ENCODE measurements around the gene INSIG1.

The INSIG1 gene

GRCh38 chr7:155326385-155326784 is 28.7 kb downstream of the INSIG1 start:
- H3K36me3 Mint-ChIP-seq (ENCODE audit: low read depth) = no peaks in the 10 kb centered on the region
- H3K4me3 Mint-ChIP-seq = no peak overlapping the region
- no peak overlapping the region for H3K27ac Mint-ChIP-seq
- no peaks in the 10 kb centered on the region for H3K4me1 Mint-ChIP-seq (ENCODE audit: low read depth)
- peaks cover 23% of the 10 kb centered on the region for H3K9me3 Mint-ChIP-seq
- peaks cover 16% of the 10 kb centered on the region for H3K27me3 Mint-ChIP-seq (ENCODE audit: low read depth)
- DNase-seq (ENCODE audit: low spot score) = no peak

DNA sequence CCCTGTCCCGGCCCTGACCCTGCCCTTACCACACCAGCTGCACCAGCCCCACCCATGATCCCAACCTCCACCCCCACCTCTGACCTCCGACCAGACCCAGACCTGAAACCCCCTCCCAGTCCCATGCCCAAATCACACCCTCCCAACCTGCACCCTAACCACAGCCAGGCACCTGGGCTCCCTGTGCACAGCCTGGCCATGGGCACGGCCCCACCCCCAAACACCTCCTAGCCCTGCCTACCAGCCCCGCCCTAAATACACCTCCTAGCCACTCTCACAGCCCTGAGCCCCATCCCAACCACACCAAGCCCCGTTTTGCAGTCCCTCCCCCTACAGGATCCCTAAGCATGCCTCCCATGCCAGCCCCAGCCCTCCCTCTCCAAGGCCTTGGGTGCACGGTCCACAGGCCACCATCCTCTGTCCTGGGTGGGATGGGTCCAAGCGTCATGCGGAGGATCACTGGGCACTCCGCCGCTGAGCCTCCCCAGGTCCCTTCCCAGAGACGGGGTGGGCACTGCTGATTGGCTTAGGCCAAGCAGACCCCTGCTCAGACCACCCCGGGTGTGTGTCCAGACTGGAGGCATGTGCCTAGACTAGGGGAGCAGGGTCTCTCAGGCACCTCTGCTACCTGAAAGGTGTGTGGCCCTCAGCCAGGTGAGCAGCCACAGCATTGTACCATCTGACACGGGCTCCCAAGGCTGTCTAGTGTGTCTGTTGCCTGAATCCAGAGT is 30.1 kb downstream of the INSIG1 start:
- no peak for DNase-seq (ENCODE audit: low spot score)
- peaks cover 21% of the 10 kb centered on the region for H3K27me3 Mint-ChIP-seq (ENCODE audit: low read depth)
- peaks cover 23% of the 10 kb centered on the region for H3K9me3 Mint-ChIP-seq
- no peaks in the 10 kb centered on the region for H3K36me3 Mint-ChIP-seq (ENCODE audit: low read depth)
- H3K4me1 Mint-ChIP-seq (ENCODE audit: low read depth) = no peaks in the 10 kb centered on the region
- no peak overlapping the region for H3K4me3 Mint-ChIP-seq
- H3K27ac Mint-ChIP-seq = peak overlapping the region; percentile 31

DNA sequence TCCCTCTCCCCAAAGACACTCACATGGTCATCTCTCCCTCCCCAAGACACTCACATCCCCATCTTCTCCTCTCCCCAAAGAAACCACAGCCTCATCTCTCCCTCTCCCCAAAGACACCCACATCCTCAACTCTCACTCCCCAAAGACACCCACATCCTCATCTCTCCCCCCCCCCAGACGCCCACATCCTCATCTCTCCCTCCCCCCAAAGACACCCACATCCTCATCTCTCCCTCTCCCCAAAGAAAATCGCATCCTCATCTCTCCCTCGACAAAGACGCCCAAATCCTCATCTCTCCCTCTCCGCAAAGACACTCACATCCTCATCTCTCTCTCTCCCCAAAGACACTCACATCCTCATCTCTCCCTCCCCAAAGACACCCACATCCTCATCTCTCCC is 31.5 kb downstream of the INSIG1 start:
- Mint-ChIP-seq H3K4me3 (no peak overlapping the region), H3K4me1 (ENCODE audit: low read depth) (no peaks in the 10 kb centered on the region), H3K9me3 (peaks cover 12% of the 10 kb centered on the region), H3K27ac (no peak overlapping the region), H3K27me3 (ENCODE audit: low read depth) (peaks cover 12% of the 10 kb centered on the region), H3K36me3 (ENCODE audit: low read depth) (no peaks in the 10 kb centered on the region)
- no peak for DNase-seq (ENCODE audit: low spot score)

DNA sequence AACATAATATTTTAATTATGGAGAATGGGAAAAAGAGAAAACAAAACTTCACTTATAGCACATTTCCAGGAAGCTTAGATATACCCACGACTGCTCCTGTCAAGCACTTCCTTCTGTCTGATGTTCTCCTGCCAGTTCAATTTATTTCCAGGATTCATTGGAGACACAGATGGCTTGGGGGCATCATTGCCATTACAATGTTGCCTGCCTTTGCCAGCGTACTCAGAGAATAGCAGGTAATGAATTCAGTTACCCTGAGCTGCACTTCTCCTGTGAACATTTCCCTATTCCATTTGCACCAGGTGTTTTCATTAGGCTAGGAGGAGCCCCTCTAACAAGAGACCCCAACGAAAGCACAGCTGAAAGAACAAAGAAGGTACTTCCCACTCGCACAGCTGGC is 33.7 kb downstream of the INSIG1 start:
- no peaks in the 10 kb centered on the region for H3K36me3 Mint-ChIP-seq (ENCODE audit: low read depth)
- H3K9me3 Mint-ChIP-seq = peaks cover 5% of the 10 kb centered on the region
- DNase-seq (ENCODE audit: low spot score) = no peak
- no peak overlapping the region for H3K27ac Mint-ChIP-seq
- H3K4me1 Mint-ChIP-seq (ENCODE audit: low read depth) = no peaks in the 10 kb centered on the region
- H3K27me3 Mint-ChIP-seq (ENCODE audit: low read depth) = peaks cover 6% of the 10 kb centered on the region
- H3K4me3 Mint-ChIP-seq = no peak overlapping the region

DNA sequence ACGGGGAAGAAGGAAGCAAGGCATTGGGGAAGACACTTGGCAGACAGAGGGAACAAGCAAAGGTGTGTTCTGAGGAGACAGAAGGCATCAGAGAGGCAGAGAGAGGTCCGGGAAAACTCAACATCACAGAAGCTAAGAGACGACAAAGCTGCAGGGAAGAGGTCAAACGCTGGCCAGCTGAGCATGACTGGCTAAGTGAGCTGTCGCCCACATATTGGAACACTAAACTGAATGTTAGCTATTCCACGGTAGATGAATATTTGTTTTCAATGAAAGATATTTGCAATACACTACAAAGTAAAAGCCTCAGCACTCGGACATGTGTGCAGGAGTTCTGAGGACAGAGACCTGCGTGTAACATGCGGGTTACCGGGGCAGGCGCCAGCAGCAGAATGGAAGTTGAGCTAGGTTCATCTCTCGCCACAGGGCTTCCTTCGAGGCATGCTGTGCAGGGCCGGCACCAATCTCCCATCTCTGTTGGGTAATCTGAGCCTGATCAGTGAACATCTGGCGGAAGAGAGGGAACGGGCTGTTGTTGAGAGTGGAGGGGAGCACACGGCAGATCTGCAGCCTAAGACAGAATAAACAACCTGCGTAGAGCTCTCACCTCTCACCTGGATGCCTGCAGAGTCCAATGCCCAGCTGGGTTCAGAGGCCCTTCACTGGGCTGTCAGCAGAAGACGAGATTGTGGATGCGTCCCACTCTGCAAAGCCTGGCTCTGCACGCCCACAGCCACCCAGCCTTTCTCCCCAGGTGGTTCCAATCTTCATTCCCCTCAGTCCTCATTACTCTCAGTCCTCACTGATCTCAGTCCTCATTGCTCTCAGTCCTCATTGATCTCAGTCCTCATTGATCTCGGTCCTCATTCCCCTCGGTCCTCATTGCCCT is 35.9 kb downstream of the INSIG1 start:
- no peak overlapping the region for H3K4me3 Mint-ChIP-seq
- peaks cover 6% of the 10 kb centered on the region for H3K27me3 Mint-ChIP-seq (ENCODE audit: low read depth)
- DNase-seq (ENCODE audit: low spot score) = no peak
- no peaks in the 10 kb centered on the region for H3K9me3 Mint-ChIP-seq
- H3K4me1 Mint-ChIP-seq (ENCODE audit: low read depth) = no peaks in the 10 kb centered on the region
- no peaks in the 10 kb centered on the region for H3K36me3 Mint-ChIP-seq (ENCODE audit: low read depth)
- H3K27ac Mint-ChIP-seq = no peak overlapping the region

DNA sequence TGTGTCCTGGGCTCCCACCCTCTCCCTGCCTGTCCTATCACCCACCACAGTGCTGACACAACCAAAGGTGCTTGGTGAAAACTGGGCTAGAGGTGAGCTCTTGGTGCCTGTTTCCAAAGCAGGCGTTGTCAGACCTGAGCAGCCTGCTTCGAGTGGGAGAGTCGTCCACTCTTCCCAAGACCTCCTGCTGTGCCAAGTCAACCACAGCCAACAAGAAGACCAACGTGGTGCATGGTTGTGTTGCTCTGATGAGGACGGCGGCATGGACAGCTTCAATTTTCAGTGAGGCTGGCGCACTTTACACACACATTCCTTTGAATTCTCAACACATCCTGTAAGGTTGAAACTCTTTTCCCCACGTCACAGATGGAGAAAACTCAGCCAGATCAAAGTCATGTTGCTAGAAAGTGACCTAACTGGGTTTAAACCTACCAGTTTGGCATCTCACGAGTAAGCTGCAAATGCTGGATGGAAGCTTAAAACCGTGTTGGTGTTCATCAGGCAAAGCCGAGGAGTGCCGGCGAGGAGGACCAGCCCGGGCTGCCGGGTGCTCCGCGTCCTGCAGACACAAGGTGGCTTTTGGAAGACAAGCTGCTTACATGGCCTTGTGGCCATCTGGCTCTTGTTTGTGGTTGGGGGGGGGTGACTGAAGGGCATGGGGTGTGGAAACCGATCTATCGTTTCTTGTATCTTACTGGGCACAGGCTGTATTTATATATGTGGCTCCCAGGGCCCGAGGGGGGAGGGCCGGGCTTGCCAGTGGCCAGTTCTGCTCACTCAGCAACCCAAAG is 39.3 kb downstream of the INSIG1 start:
- Mint-ChIP-seq H3K27me3 (ENCODE audit: low read depth) (peaks cover 10% of the 10 kb centered on the region), H3K4me1 (ENCODE audit: low read depth) (peaks cover 5% of the 10 kb centered on the region), H3K9me3 (no peaks in the 10 kb centered on the region), H3K27ac (no peak overlapping the region), H3K4me3 (no peak overlapping the region), H3K36me3 (ENCODE audit: low read depth) (no peaks in the 10 kb centered on the region)
- DNase-seq (ENCODE audit: low spot score) = no peak

DNA sequence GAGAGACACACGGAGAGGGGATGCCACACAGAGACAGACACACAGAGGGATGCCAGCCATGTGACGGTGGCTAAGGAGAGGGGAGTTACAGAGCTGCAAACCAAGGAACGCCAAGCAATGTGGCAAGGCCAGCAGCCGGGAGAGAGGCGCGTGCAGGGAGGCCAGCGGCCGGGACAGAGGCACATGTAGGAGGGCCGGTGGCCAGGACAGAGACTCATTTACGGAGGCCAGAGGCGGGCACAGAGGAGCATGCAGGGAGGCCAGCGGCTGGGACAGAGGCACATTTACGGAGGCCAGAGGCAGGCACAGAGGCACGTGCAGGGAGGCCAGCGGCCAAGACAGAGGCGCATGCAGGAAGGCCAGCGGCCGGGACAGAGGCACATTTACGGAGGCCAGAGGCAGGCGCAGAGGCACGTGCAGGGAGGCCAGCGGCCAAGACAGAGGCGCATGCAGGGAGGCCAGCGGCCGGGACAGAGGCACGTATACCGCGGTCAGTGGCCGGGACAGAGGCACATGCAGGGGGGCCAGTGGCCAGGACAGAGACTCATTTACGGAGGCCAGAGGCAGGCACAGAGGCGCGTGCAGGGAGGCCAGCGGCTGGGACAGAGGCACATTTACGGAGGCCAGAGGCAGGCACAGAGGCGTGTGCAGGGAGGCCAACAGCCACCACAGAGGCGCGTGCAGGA is 40.4 kb downstream of the INSIG1 start:
- Mint-ChIP-seq H3K9me3 (no peaks in the 10 kb centered on the region), H3K4me1 (ENCODE audit: low read depth) (peaks cover 5% of the 10 kb centered on the region), H3K4me3 (no peak overlapping the region), H3K27me3 (ENCODE audit: low read depth) (peaks cover 16% of the 10 kb centered on the region), H3K27ac (no peak overlapping the region), H3K36me3 (ENCODE audit: low read depth) (no peaks in the 10 kb centered on the region)
- no peak for DNase-seq (ENCODE audit: low spot score)

GRCh38 chr7:155338632-155339320 is 41.1 kb downstream of the INSIG1 start:
- DNase-seq (ENCODE audit: low spot score) = no peak
- Mint-ChIP-seq H3K36me3 (ENCODE audit: low read depth) (no peaks in the 10 kb centered on the region), H3K4me3 (peak overlapping the region; percentile 64), H3K27ac (peak overlapping the region; percentile 29), H3K9me3 (no peaks in the 10 kb centered on the region), H3K27me3 (ENCODE audit: low read depth) (peaks cover 17% of the 10 kb centered on the region), H3K4me1 (ENCODE audit: low read depth) (peaks cover 5% of the 10 kb centered on the region)

DNA sequence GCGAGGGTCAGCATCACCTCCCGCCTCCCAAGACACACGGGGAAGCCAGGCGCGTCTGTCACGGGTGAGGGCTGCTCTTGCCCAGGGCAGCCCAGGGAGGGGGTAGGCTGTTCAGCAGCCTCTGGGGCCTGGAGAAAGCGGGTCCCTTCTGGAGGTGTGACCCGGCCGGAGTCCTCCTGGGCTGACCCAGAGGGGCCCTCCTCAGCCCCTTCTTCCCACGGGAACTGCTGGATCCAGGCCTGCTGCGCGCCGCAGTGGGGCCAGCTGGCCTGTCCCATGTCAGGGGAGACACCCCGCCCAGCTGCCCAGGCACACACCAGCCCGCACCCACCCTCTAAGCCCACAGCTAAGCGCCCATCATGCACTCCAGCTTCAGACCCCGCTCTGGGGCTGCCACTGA is 41.8 kb downstream of the INSIG1 start:
- peak overlapping the region; percentile 64 for H3K4me3 Mint-ChIP-seq
- peaks cover 19% of the 10 kb centered on the region for H3K27me3 Mint-ChIP-seq (ENCODE audit: low read depth)
- H3K36me3 Mint-ChIP-seq (ENCODE audit: low read depth) = no peaks in the 10 kb centered on the region
- no peak overlapping the region for H3K27ac Mint-ChIP-seq
- H3K9me3 Mint-ChIP-seq = no peaks in the 10 kb centered on the region
- peaks cover 5% of the 10 kb centered on the region for H3K4me1 Mint-ChIP-seq (ENCODE audit: low read depth)
- no peak for DNase-seq (ENCODE audit: low spot score)

GRCh38 chr7:155340071-155340531 is 42.4 kb downstream of the INSIG1 start:
- H3K9me3 Mint-ChIP-seq = no peaks in the 10 kb centered on the region
- peaks cover 21% of the 10 kb centered on the region for H3K27me3 Mint-ChIP-seq (ENCODE audit: low read depth)
- no peak overlapping the region for H3K27ac Mint-ChIP-seq
- no peaks in the 10 kb centered on the region for H3K36me3 Mint-ChIP-seq (ENCODE audit: low read depth)
- DNase-seq (ENCODE audit: low spot score) = no peak
- H3K4me1 Mint-ChIP-seq (ENCODE audit: low read depth) = peaks cover 7% of the 10 kb centered on the region
- H3K4me3 Mint-ChIP-seq = no peak overlapping the region

DNA sequence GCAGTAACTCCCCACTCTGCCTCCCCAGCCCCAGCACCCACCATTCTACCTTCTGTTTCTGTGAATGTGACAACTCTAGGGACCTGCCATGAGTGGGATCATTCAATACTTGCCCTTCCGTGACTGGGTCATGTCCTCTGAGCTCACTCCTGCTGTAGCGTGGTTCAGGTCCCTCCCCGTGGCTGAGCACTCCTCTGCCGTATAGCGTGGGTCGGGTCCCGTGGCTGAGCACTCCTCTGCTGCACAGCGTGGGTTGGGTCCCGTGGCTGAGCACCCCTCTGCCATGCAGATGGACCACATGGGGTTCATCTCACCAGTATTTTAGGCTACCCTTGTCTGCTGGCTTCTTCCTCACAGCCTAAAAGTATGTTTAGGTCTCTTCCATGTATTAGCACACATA is 43.0 kb downstream of the INSIG1 start:
- Mint-ChIP-seq H3K27ac (no peak overlapping the region), H3K9me3 (no peaks in the 10 kb centered on the region), H3K4me3 (no peak overlapping the region), H3K27me3 (ENCODE audit: low read depth) (peaks cover 23% of the 10 kb centered on the region), H3K4me1 (ENCODE audit: low read depth) (peaks cover 10% of the 10 kb centered on the region), H3K36me3 (ENCODE audit: low read depth) (no peaks in the 10 kb centered on the region)
- DNase-seq (ENCODE audit: low spot score) = no peak

DNA sequence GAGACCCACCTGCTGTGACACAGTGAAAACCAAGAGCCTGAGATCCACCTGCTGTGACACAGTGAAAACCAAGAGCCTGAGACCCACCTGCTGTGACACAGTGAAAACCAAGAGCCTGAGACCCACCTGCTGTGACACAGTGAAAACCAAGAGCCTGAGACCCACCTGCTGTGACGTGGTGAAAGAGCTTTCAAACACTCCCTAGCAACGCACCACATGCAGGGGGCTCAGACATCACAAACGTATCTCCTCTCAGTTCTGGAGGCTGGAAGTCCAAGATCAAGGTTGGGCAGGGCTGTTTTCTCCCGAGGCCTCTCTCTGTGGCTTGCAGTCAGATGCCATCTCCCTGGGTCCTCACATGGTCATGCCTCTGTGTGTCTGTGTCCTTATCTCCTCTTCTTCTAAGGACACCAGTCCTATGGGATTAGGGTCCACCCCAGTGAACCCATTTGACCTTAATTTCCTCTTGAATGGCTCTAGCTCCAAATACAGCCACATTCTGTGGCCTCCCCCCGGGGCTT is 43.8 kb downstream of the INSIG1 start:
- peaks cover 10% of the 10 kb centered on the region for H3K4me1 Mint-ChIP-seq (ENCODE audit: low read depth)
- H3K27ac Mint-ChIP-seq = no peak overlapping the region
- H3K9me3 Mint-ChIP-seq = no peaks in the 10 kb centered on the region
- no peaks in the 10 kb centered on the region for H3K36me3 Mint-ChIP-seq (ENCODE audit: low read depth)
- peaks cover 23% of the 10 kb centered on the region for H3K27me3 Mint-ChIP-seq (ENCODE audit: low read depth)
- DNase-seq (ENCODE audit: low spot score) = no peak
- no peak overlapping the region for H3K4me3 Mint-ChIP-seq

- H3K27ac Mint-ChIP-seq = no peak overlapping the region
- H3K4me1 Mint-ChIP-seq (ENCODE audit: low read depth) = peaks cover 10% of the 10 kb centered on the region
- H3K4me3 Mint-ChIP-seq = no peak overlapping the region
- H3K27me3 Mint-ChIP-seq (ENCODE audit: low read depth) = peaks cover 23% of the 10 kb centered on the region
- H3K36me3 Mint-ChIP-seq (ENCODE audit: low read depth) = no peaks in the 10 kb centered on the region
- no peaks in the 10 kb centered on the region for H3K9me3 Mint-ChIP-seq
- DNase-seq (ENCODE audit: low spot score) = no peak
Observed at GRCh38 chr7:155342313-155342712, 44.6 kb downstream of the INSIG1 start.
